Measurements from ENCODE around the gene TRIM36.

Gene TRIM36

DNA sequence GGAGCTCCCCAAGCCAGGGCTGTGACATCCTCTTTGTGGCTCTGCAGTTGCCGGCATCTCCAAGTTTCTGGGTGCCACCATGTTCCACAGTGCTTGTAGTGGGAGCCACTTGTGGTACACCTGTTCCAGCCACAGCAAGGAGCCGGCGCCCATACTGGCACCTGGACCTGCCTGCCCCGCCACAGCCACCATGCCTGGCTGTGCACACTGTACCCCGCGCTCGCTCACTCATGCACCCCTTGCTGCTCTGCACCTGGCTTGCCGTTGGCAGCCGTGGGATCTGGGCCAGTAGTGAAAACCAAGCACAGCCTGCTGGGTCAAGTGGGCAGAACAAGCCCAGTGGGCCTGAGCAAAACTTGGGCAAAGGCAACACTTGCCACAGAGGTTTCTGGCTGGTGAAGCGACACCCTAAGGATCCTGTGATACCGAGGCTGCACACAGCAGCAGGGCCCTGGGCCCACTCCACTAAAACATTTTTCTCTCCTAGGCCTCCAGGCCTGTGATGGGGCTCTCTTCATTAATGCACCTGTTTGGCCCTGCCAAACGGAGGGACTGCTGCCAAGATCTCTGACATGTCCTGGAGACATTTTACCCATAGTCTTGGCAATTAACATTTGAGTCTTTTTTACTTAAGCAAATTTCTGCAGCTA is 2.8 kb downstream of the TRIM36 start:
- no peak for DNase-seq (ENCODE audit: low spot score)

DNA sequence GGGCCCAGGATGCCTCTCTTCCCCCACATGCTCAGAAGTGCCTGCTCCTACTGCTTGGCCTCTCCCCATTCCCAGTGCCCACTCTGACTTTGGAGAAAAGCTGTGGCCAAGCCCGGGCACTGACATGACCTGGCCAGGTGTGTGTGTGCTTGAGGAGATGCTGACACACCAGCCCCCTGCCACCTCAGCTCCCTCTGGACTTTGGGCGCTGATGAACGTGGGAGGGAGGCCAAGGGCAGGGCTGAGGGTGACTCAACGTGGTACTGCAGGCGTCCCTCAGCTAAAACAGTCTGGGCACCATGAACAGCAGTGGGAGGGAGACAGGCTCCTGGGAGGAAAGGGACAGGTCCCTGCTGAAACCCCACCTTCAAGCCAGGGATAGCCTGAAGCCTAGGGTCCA is 3.9 kb downstream of the TRIM36 start:
- DNase-seq (ENCODE audit: low spot score) = no peak

DNA sequence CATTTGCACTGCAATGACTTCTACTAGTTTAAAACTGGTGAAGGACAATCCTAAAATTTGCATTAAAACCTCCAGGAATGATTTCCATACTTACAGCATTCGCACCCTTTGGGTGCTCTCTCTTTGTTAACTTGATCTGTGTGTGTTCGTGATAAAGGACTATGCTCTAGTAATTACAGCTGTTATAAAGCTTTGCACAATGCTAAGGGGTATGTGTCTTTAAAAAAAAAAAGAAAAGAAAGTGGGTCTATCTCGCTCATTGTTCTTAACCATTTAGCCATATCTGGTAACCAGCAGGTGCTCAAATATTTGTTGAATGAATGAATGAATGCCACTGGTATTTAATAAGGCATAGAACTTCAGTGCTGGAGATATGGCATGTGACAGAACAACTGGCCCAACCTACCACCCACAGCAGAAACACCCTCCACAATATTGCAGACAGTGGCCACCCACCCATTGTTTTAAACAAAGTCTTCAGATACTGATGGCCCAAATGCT is 8.7 kb downstream of the TRIM36 start:
- no peak for DNase-seq (ENCODE audit: low spot score)

DNA sequence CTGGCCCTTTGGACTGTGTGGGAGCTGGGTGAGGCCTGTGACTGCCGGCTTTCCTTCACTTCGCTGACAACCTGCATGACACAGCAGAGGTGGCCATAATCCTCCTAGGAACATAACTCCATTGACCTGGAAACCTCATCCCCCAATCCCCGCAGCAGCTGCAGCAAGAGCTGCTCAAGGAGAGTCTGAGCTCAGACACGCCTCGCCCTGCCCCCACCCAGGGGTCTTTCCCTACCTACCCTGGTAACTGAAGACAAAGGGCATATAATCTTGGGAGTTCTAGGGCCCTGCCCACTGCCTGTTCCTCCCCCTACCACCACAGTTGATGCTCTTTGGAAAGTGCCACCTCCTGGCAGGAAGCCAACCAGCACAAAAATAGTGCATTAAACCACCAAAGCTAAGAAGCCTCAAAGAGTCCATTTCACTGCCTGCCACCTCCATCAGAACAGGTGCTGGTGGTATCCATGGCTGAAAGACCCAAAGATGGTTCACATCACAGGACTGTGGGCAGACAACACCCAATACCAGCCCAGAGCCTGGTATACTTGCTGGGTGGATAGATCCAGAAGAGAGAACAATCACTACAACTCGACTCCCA is 18.4 kb downstream of the TRIM36 start:
- DNase-seq (ENCODE audit: low spot score) = no peak

DNA sequence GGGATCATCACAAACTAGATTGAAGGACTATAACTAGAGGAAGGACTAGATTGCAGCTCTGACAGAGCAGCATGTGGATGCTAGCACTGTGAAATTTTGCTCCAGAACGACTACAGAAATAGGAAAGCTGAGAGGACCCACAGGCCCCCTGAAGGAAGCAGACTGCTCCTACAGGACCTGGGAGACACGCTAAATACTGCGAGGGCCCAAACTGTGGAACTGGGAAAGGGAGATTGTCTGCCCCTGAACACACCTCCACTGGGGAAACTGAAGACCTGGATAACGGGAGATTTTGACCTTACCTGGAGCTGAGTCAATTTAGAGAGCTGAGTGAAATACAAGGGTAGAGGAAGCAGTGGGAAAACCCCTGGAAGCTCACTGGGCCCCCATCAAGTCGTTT is 19.2 kb downstream of the TRIM36 start:
- DNase-seq (ENCODE audit: low spot score) = no peak

DNA sequence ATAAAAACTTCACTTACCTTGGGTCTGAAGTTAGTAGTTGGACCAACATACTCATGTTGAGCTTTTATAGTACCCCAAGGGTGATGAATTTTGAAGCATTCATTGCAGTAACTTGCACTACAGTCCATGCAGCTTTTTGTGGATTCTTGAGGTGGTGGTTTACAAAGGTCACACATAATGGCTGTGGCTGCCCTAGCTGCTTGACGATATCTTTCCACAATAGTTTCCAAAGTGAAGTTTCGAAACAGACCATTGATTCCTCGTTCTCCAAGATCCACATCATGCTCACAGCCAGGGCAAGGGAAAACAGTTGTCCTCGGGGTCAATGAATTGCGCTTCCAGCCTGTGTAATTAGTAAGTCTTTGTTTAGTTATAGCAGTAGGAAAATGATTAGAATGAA is 22.7 kb downstream of the TRIM36 start:
- no peak for DNase-seq (ENCODE audit: low spot score)

DNA sequence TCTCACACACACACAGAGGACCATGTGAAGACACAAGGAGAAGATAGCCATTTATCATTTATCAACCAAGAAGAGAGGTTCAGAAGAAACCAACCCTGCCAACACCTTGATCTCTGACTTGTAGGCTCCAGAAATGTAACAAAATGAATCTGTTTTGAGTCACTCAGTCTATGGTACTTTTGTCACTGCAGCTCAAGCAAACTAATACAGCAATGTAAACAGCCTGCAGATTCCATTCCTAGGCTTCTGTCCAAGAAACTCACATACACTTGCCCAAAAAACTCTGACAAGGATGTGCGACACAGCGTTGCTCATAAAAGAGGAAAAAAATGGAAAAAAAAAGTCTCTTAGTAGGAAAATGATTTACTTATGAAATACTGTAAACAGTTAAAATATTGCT is 33.4 kb downstream of the TRIM36 start:
- DNase-seq (ENCODE audit: low spot score) = no peak

DNA sequence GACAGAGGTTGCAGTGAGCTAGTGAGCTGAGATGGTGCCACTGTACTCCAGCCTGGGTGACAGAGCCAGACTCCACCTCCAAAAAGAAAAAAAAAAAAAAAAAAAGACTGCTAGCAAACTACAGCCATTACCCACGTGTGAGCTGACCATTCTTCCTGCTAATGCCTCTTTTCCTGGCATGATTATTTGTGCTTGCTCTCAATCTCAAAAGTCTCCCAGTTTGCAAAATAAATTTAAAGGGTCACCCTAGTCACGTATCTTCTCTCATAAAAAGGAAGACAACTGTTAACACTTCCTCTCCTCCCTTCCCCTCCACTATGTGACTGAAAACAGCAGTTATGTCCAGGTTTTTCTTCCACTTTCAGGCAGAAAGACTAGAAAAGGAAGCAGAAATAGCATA is 37.2 kb downstream of the TRIM36 start:
- no peak for DNase-seq (ENCODE audit: low spot score)

DNA sequence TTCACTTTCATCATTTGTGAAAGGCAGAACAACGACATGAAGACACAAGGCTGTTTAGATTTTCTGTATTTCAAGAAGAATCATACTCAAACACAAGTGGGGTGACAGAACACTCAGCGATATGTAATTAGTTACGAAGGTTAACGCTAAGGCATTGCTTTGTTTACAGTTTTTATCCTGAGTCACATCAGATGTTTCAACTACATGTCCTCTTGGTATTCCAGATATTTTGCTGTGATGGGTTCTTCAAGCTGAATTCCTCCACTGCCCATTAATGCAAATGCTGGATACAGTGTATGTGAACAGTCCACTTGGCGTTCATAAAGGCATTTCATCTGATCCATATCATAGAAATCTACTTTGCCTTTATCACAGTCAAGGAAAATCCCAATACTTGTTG is 43.4 kb downstream of the TRIM36 start:
- DNase-seq (ENCODE audit: low spot score) = no peak

DNA sequence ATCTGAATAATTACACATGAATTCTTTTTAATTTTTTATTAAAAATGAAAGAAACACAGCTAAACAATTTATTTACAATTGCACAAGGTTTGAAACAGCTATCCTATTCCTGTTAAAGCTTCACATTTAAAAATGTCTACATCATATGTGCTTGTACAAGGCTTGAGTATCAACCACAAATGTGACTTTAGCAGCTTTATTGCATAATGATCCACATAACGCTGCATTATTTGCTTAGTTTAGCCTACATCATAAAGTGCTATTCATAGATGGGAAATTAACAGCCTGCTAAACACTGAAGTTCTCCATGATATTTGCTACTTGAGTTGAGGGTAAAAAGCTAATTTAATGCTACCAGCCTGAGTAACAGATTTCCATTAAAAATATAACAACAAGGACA is 45.0 kb downstream of the TRIM36 start:
- DNase-seq (ENCODE audit: low spot score) = no peak

DNA sequence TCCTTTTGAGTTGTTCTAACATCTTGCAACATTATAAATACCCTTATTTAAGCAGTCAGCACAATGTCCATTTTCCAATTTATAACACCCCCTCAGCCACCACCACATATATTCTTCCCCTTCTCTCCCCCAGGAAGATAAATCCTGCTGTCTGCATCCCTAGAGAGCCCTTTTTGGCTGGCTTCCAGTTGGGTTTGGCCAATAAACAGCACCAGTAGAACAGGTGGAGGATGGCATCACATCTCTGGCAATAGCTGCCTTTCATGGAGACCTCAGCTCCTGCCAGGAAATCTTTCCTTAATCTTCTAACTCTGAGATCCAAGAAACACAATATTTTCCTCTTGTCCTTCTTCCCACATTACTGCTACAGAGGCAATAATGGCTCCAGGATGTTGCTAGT is 53.7 kb downstream of the TRIM36 start:
- no peak for DNase-seq (ENCODE audit: low spot score)

DNA sequence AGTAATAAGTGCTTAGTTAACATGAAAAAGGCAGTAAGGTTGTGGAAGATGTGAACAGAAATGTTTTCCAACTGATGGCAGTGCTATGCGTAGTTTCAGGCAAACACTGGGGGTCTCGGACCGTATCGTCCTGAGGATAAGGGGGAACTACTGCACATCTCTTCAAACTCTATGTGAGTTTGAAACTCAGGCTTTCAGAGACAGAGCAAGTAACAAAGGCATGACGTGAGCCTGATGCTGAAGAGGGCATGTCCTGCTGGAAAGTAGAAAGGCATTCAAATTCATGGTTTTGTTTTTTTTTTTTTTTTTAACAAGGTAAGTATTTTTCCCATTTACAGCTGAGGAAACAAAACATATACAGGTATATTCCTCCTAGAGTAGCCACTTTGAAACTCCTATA is 59.9 kb downstream of the TRIM36 start:
- no peak for DNase-seq (ENCODE audit: low spot score)

DNA sequence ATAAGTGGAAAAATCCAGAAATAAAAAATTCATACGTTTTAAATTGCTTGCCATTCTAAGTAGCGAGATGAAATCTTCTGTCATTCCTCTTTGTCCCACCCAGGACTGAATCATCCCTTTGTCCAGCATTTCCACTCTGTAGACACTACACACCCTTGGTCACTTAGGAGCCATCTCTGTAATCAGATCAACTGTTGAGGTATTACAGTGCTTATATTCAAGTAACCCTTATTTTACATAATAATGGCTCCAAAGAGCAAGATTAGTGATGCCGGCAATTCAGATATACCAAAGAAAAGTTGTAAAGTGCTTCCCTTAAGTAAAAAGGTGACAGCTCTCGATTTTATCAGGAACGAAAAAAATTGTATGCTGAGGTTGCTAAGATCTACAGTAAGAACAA is 60.4 kb downstream of the TRIM36 start:
- no peak for DNase-seq (ENCODE audit: low spot score)

DNA sequence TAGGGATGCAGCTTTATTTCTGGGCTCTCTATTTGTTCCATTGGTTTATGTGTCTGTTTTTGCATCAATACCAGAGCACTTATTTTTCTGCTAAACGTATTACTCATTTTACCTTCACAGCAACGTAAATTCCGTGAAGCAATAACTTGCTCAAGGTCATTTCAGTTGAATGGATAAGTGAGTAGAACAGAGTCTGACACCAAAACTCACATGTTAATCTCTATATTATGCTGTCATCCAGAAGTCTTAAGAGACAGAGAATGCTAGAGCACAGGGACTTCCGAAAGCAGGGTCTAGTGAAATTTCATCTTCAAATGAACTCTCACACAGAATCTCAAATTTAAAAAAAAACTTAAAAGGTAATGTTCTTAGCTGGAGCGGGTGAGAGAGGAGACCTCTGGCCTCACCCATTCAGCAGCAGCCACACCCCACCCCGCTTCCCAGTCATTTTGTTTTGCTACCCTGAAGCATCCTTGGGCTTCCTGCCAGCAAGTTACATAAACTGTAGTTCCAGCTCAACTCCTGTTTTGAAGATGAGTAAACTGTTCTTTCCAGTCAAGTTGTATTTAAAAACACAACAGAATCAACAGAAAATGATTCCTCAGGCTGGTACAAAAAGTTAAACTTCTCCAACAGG is 69.3 kb downstream of the TRIM36 start:
- no peak for DNase-seq (ENCODE audit: low spot score)

DNA sequence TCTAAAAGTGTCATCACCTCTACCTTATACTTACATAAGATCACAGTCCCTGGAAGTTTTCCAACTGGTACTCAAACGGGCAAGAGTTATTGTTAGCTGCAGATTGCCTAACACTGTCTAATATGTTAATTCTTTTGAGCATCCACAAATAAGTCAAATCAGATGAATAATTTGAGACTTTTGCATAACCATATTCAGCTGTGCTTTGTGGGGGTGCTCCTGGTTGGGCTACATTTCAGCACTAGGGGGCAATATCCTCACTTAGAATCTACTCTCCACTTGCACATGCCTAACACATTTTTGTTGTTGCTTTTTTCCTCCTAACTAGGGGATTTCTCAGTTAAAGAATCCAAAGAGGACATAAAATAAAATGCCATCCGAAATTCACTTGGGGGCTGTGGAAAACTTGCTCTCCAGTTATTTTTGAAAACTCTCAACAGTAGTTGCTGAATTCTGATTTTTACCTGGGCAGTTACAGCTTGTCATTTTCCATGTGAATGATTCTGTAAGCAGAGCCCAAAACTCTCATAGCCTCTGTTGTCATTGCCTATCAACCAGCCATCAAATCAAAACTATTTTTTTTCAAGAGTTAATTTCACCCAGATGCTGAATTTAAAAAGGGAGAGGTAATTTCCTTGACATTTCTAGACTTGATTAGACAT is 71.5 kb downstream of the TRIM36 start:
- DNase-seq (ENCODE audit: low spot score) = peak; percentile 56

DNA sequence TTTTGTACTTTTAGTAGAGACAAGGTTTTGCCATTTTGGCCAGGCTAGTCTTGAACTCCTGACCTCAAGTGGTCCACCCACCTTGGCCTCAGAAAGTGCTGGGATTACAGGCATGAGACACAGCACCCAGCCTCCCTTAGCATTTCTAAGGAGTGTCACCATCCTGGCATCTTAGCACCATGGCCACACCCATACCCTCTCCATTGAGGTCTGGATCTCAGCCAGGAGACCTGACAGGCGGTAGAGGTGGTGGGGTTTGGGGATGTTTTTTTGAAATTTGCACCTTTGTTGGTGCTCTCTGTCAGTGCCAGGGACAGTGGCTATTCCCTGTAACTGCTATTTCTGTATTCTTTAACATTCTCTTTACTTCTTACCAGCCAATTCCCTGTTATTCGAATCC is 72.5 kb downstream of the TRIM36 start:
- DNase-seq (ENCODE audit: low spot score) = no peak

DNA sequence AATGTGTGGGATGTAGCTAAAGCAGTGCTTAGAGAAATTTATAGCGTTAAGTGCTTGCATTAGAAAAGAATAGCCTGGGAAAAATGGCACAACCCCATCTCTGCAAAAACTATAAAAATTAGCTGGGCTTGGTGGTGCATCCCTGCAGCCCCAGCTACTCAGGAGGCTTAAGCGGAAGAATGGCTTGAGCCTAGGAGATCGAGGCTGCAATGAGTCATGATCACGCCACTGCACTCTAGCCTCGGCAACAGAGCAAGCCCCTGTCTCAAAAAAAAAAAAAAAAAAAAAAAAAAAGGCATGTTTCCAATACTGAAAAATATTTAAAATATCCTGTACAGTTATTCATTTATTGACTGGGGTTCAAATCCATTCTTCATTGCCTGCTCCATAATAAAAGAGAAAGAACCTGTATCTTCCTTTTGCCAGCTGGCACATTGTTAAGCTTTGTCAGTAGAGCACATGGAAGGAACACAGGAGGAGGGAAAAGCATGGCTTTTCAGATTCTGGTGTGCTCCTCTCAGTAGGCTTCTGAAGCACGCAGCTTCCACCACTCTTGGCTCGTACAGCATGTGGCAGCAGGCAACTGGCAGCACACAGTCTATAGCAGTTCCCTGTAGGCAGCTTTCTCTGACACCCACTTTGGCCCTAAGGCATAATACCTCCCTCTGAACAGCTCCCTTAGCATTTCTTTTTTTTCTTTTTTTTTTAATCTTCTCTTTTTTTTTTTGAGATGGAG is 73.5 kb downstream of the TRIM36 start:
- DNase-seq (ENCODE audit: low spot score) = no peak

DNA sequence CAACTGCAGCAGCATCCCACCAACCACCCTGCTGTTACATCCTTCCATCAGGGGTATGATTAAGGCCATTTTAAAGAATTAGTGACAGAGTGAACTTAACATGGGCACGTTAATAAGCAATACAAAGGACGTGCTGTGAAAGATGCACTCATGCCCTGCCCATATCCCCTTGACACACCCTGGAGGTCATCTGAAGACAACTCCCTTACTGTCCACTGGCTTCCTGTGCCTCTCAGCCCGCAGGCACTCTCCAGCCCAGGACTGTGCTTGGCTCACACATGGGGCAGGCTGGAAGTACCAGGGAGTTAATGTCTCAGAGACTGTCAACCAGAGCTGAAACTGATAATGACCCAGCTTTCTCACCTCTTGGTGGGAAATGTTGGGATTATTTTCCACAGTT is 81.8 kb downstream of the TRIM36 start:
- DNase-seq (ENCODE audit: low spot score) = no peak

DNA sequence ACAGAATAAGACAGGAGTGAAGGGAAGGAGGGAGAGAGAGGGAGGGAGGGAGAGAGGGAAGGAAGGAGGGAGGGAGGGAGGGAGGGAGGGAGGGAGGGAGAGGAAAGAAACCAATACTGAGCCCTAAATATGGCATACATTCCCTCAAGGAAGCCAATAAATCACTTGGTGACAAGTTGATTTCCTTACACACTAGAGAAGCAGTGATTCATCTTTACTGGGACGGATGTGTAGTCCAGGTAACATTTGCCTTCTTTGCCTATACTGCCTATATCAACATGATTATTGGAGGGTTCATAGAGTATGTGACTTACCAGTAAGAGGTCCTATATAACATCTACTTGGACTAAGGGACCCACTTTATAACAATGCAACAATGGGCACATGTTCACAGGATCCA is 83.2 kb downstream of the TRIM36 start:
- DNase-seq (ENCODE audit: low spot score) = no peak

DNA sequence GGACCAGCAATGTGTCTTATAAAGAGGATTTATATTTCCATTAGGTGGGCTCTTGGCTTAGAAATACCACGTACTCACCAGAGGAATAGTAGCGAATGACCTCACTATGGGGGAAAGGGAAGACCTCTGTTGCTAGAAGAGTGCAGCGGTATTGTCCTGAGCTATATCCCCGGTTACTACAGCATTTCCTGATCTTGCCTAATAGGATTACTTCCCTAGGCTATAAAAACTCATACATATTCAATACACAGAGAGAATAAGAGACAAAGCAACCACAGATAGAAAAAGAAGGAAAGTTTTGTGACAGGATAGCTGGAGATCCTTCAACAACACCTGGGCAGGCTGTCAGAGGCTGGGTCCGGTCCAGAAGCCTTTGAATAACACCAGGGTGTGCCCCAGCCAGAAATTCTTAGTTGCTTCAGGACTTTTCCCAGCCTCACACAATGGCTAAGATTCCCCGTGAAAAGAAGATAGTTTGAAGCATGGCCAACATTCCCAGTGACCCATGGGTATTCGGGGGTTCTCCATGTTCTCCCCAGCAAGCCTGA is 85.4 kb downstream of the TRIM36 start:
- no peak for DNase-seq (ENCODE audit: low spot score)

DNA sequence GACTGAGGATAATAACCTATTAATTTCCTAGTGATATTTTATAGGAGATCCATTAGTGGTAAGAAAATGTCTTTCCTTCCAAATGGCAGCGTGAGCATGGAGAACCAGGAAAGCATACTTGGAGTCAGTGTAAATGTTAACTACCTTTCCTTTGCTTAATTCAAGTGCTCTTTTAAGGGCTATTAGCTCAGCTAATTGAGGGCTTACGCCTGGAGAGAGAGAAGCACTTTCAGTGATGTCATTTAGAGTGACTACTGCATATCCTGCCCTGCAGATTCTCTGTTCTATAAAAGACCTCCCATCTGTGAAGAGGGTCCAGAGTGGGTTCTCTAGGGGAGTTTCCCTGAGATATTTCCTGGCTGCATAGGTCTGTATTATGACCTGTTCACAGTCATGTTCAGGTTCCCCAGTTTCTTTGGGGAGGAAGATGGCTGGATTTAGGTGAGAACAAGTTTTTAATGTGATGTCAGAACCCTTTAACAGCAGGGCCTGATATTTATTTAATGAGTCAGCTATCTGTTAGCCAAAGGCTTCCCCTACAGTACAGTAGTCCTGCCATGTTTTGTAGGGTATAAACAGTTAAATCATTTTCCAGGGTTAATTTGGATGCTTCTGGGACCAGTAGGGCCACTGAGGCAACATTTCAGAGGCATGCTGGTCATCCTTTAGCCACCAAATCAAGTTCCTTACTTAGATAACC is 89.6 kb downstream of the TRIM36 start:
- peak; percentile 19 for DNase-seq (ENCODE audit: low spot score)

Measured in kidney tubule cell (primary cell).